Epithelial cell of esophagus (primary cell): ENCODE data around the gene PSTK.

ENCODE experiments used
- DNase-seq: peaks from one replicate; pipeline ENCODE4 v3.0.0; 2010; ENCODE audit warnings: low read depth
- H3K4me3 ChIP-seq: 2 replicates; pipeline ENCODE4 v1.5.1; 2011; ENCODE audit warnings: mild to moderate bottlenecking, low read length, control low read depth
- TF ChIP-seq, protein P1 (sequence below): IDR thresholded peaks from 2 replicates; pipeline ENCODE4 v1.5.1; 2011; ENCODE audit warnings: low read depth, mild to moderate bottlenecking, low read length, control low read depth, inconsistent platforms; ENCODE audit not compliant: insufficient read depth; ENCODE audit errors: missing control alignments

The PSTK gene

DNA sequence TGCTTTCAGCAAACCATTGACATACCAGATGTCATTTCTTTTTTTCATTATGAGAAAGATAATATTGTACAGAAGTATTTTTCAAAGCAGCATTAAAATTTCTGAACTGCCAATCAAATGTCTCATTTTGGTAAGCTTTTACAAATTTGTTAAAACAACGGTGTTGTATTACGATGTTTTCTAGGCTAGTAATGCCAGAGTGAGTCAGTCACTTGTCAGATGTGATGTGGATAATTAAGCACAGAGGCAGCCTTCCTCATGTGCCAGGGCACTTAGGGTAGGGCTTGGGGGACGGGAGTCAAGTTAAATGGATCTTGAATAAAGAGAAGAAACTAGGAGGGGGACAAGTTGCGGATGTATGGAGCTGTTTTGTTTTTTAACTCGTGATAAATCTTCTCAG lies 10.1 kb downstream of the PSTK start:
- TF ChIP-seq, protein P1, sequence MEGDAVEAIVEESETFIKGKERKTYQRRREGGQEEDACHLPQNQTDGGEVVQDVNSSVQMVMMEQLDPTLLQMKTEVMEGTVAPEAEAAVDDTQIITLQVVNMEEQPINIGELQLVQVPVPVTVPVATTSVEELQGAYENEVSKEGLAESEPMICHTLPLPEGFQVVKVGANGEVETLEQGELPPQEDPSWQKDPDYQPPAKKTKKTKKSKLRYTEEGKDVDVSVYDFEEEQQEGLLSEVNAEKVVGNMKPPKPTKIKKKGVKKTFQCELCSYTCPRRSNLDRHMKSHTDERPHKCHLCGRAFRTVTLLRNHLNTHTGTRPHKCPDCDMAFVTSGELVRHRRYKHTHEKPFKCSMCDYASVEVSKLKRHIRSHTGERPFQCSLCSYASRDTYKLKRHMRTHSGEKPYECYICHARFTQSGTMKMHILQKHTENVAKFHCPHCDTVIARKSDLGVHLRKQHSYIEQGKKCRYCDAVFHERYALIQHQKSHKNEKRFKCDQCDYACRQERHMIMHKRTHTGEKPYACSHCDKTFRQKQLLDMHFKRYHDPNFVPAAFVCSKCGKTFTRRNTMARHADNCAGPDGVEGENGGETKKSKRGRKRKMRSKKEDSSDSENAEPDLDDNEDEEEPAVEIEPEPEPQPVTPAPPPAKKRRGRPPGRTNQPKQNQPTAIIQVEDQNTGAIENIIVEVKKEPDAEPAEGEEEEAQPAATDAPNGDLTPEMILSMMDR, result no peak
- DNase-seq, result peak; percentile 36
- H3K4me3 ChIP-seq, result no peak overlapping the region

DNA sequence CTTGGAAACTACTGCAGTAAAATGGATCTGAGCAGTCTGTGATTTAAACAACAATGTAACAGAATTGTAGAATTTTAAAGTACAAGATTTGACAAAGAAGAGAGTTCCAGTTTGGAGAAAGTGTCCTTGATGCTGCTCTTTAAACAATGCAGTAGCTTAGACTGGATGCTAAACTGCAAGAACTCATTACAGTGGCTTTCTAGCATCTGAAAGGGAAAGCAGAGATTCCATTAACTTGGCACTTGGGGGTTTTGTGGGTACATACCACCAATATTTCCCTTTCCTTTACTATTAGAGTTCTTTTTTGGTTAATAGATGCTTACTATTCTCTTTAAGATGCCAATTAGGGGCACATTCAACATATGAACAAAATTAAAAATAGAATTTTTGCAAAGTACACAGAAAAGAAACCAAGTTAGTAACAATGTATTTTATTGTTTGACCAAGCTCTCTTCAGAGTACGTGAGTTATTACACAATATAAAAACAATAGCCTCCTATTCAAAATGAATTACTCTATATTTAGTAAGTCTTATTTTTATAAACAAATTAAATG lies 11.9 kb downstream of the PSTK start:
- TF ChIP-seq, protein P1, result no peak
- H3K4me3 ChIP-seq, result no peak overlapping the region
- no peak for DNase-seq

DNA sequence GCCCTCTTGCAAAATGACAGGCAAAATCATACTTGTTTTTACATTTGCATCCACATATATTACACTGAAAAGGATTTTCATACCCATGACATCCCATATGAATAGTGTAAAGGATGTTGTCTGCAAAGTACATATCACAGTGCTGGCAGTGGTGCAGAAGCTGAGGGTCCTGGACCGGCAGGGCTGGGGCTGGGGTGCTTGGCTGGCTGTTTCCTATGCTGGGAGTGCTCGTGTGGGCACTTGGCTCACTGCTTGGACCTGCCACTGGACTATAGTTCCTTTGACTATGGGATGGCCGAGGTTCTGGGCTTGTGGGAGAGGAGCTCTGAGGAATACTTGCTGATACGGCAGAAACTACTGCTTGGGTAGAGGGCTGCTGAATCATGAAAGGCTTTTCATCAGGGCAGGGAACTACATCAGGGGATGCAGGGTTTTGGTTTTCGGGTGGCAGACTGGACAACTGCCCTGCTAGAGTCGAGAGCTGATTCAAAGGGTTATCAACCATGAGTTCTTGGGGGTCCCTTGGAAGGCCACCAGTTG lies 13.7 kb downstream of the PSTK start:
- DNase-seq, result no peak
- no peak overlapping the region for H3K4me3 ChIP-seq
- TF ChIP-seq, protein P1, result no peak

DNA sequence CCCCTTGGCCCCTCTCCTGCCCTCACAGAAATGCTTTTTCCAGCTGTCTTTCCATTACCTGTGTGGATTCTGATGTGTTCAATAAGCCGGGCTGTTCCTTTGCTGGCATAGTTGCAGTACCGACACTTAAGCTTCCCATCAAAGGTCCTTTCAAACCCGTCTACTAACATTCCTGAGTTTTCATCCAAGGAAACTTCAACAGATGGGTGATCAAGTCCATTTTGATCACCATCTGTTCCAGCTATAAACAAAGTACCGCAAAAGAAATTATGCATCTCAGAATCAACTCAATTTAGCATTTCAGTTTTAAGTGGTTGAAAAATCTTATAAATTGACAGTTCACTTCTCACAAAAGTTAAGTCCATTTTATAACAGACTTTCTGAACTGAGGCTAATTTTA lies 15.7 kb downstream of the PSTK start:
- H3K4me3 ChIP-seq, result no peak overlapping the region
- TF ChIP-seq, protein P1, result no peak
- DNase-seq, result no peak

DNA sequence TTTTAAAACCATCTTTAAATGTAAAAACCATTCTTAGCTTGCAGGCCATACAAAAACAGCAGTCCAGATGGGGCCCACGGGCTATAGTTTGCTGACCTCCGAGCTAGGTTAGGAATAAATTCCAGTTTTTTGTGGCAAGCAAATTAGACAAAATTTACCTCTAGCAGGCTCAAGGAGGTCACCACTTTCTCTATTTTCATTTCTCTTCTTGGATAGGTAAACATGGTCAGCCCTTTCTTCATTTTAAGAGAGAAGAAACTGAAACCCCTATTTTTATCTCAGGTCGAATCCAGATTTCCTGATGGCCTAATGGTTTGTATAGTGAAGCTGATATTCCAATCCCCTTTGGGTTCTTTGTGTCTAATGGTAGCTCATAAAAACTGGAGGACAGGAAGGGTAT lies 17.7 kb downstream of the PSTK start:
- DNase-seq, result no peak
- TF ChIP-seq, protein P1, result no peak
- no peak overlapping the region for H3K4me3 ChIP-seq

DNA sequence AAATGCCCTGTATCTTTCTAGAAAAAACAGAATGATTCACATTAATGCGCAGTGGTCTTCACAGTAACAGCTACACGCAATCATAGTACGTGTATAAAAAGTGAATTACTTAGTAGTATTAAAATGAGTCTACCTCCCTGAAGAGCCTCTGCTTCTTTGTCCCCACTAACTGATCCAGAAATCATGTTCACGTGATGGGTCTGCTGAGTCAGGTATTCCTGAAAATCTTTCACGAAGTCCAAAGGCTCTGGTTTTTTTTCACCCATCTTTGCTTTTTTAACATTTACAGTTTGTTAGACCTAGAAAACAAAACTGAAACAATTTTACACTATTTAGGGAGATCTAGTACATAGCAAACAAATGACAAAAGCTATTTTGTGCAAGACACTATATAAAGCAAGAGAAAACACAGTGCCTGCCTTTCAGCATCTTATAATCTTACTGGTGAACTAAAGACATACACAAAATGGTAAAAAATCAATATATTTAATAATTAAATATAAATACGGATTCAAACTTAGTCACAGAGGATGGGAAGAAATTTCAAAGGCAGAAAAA lies 18.2 kb downstream of the PSTK start:
- DNase-seq, result no peak
- TF ChIP-seq, protein P1, result no peak
- no peak overlapping the region for H3K4me3 ChIP-seq

DNA sequence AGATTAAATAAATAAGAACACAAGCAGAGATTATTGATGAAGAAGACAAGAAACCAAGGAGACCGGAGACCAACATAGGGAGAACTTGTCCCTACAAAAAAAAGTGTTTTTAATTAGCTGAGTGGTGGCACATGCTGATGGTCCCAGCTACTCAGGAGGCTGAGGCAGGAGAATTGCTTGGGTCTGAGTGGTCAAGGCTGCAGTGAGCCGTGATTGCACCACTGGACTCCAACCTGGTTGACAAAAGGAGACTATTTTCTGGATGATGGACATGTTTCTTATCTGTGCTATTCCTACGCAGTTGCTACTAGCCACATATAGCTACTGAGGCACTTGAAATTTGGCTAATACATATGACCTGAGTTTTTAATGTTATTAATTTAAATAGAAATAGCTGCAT lies 18.7 kb downstream of the PSTK start:
- no peak for DNase-seq
- TF ChIP-seq, protein P1, result no peak

More for the DNA sequence above, 18.7 kb downstream of the PSTK start:
- no peak overlapping the region for H3K4me3 ChIP-seq
